WTC11 (cell line): Measurements from ENCODE around the gene CCAR1. TPM values are rescaled to one million over a fixed set of nuclear protein-coding genes. Genes with fewer than 3 reads are reported as not detected.

ENCODE experiments used
- ATAC-seq: fragments of 200-7000 bp; cut with Tn5 transposase; 2 replicates; pipeline ENCODE4 v1.10.0; 2021; ENCODE audit warnings: mild to moderate bottlenecking, moderate library complexity
- CTCF ChIA-PET: fragments of 300-600 bp; sonication (Branson Sonifier 250); formaldehyde crosslinking; loops from one replicate; lab custom pipeline; 2021; ENCODE audit warnings: antibody characterized with exemption; lab: Charles Lee
- POLR2A ChIA-PET: fragments of 350-600 bp; sonication (Branson Sonifier 250); formaldehyde crosslinking; loops from one replicate; lab custom pipeline; 2021; ENCODE audit warnings: antibody characterized with exemption; lab: Charles Lee
- DNase-seq: peaks from one replicate; pipeline ENCODE4 v3.0.0; 2021; ENCODE audit warnings: low spot score
- H3K27ac Mint-ChIP-seq: 2 replicates; pipeline ENCODE4 v1.8.0; 2021; ENCODE audit warnings: mixed read lengths
- H3K27me3 Mint-ChIP-seq: 2 replicates; pipeline ENCODE4 v1.8.0; 2021; ENCODE audit warnings: low read depth, mild to moderate bottlenecking, moderate library complexity, mixed read lengths
- H3K36me3 Mint-ChIP-seq: 2 replicates; pipeline ENCODE4 v1.8.0; 2021; ENCODE audit warnings: mixed read lengths
- H3K4me1 Mint-ChIP-seq: 2 replicates; pipeline ENCODE4 v1.8.0; 2022; ENCODE audit warnings: mixed read lengths
- H3K4me3 Mint-ChIP-seq: 2 replicates; pipeline ENCODE4 v1.8.0; 2021; ENCODE audit warnings: mild to moderate bottlenecking, moderate library complexity, mixed read lengths
- H3K9me3 Mint-ChIP-seq: 2 replicates; pipeline ENCODE4 v1.8.0; 2021; ENCODE audit warnings: mixed read lengths
- CBFB ChIP-seq: sonication (generic); formaldehyde crosslinking; IDR thresholded peaks from 2 replicates; pipeline ENCODE4 v1.8.1; 2022; ENCODE audit warnings: mild to moderate bottlenecking, low read depth, missing genetic modification reagents
- CREB1 ChIP-seq: sonication (generic); formaldehyde crosslinking; IDR thresholded peaks from 2 replicates; pipeline ENCODE4 v1.8.0; 2023; ENCODE audit warnings: mild to moderate bottlenecking, missing genetic modification reagents
- GTF2I ChIP-seq: fragments of 250-450 bp; sonication (Bioruptor Pico); conservative IDR thresholded peaks from 2 replicates; pipeline ENCODE4 v1.4.0; 2021; ENCODE audit warnings: mild to moderate bottlenecking
- IRF2 ChIP-seq: sonication (generic); formaldehyde crosslinking; IDR thresholded peaks from 2 replicates; pipeline ENCODE4 v1.8.0; 2022; ENCODE audit warnings: low read depth, missing genetic modification reagents, borderline replicate concordance
- JUN ChIP-seq: sonication (generic); formaldehyde crosslinking; IDR thresholded peaks from 2 replicates; pipeline ENCODE4 v1.8.0; 2023; ENCODE audit warnings: mild to moderate bottlenecking, missing genetic modification reagents
- KAT7 ChIP-seq: sonication (generic); formaldehyde crosslinking; IDR thresholded peaks from 2 replicates; pipeline ENCODE4 v1.8.1; 2023; ENCODE audit warnings: missing genetic modification reagents, mild to moderate bottlenecking, borderline replicate concordance
- MYBL2 ChIP-seq: sonication (generic); formaldehyde crosslinking; IDR thresholded peaks from 2 replicates; pipeline ENCODE4 v1.8.1; 2023; ENCODE audit warnings: mild to moderate bottlenecking, moderate library complexity, missing genetic modification reagents
- NFATC4 ChIP-seq: fragments of 250-450 bp; sonication (Bioruptor Pico); IDR thresholded peaks from 2 replicates; pipeline ENCODE4 v1.9.0; 2021; ENCODE audit warnings: mild to moderate bottlenecking
- RORB ChIP-seq: fragments of 250-450 bp; sonication (Bioruptor Pico); IDR thresholded peaks from 2 replicates; pipeline ENCODE4 v1.9.0; 2021; ENCODE audit warnings: mild to moderate bottlenecking
- SMAD4 ChIP-seq: sonication (generic); formaldehyde crosslinking; IDR thresholded peaks from 2 replicates; pipeline ENCODE4 v1.8.0; 2022; ENCODE audit warnings: mild to moderate bottlenecking, missing genetic modification reagents
- TCF7 ChIP-seq: sonication (generic); formaldehyde crosslinking; IDR thresholded peaks from 2 replicates; pipeline ENCODE4 v1.8.0; 2022; ENCODE audit warnings: mild to moderate bottlenecking, low read depth, missing genetic modification reagents, moderate library complexity
- TP53 ChIP-seq: sonication (generic); formaldehyde crosslinking; IDR thresholded peaks from 2 replicates; pipeline ENCODE4 v1.8.1; 2023; ENCODE audit warnings: mild to moderate bottlenecking, missing genetic modification reagents
- ZNF121 ChIP-seq: sonication (generic); formaldehyde crosslinking; IDR thresholded peaks from 2 replicates; pipeline ENCODE4 v1.8.0; 2023; ENCODE audit warnings: missing genetic modification reagents
- ZNF138 ChIP-seq: sonication (generic); formaldehyde crosslinking; conservative IDR thresholded peaks from 2 replicates; pipeline ENCODE4 v1.8.1; 2022; ENCODE audit warnings: mild to moderate bottlenecking, moderate library complexity, missing genetic modification reagents
- ZNF232 ChIP-seq: sonication (generic); formaldehyde crosslinking; IDR thresholded peaks from 2 replicates; pipeline ENCODE4 v1.8.0; 2022; ENCODE audit warnings: mild to moderate bottlenecking, missing genetic modification reagents
- ZNF263 ChIP-seq: sonication (generic); formaldehyde crosslinking; IDR thresholded peaks from 2 replicates; pipeline ENCODE4 v1.8.1; 2022; ENCODE audit warnings: low read depth, mild to moderate bottlenecking, moderate library complexity, missing genetic modification reagents
- ZNF416 ChIP-seq: fragments of 250-450 bp; sonication (Bioruptor Pico); IDR thresholded peaks from 2 replicates; pipeline ENCODE4 v1.9.0; 2021; ENCODE audit warnings: mild to moderate bottlenecking, inconsistent platforms
- ZNF671 ChIP-seq: fragments of 250-450 bp; sonication (Bioruptor Pico); IDR thresholded peaks from 2 replicates; pipeline ENCODE4 v1.8.0; 2021; ENCODE audit warnings: mild to moderate bottlenecking
- total RNA-seq: library from RNA; stranded (reverse); gene quantifications from 3 replicates; pipeline ENCODE4 v1.2.3, GENCODE V29; 2021
- TF ChIP-seq, protein P1 (sequence below): sonication (generic); formaldehyde crosslinking; IDR thresholded peaks from 2 replicates; pipeline ENCODE4 v1.8.0; 2023; ENCODE audit warnings: missing genetic modification reagents
- TF ChIP-seq, protein P2 (sequence below): sonication (generic); formaldehyde crosslinking; IDR thresholded peaks from 2 replicates; pipeline ENCODE4 v1.8.1; 2023; ENCODE audit warnings: mild to moderate bottlenecking, missing genetic modification reagents, moderate library complexity
- TF ChIP-seq, protein P3 (sequence below): sonication (generic); formaldehyde crosslinking; IDR thresholded peaks from 2 replicates; pipeline ENCODE4 v1.8.1; 2022; ENCODE audit warnings: mild to moderate bottlenecking, moderate library complexity, missing genetic modification reagents
- TF ChIP-seq, protein P4 (sequence below): sonication (generic); formaldehyde crosslinking; IDR thresholded peaks from 2 replicates; pipeline ENCODE4 v1.8.0; 2023; ENCODE audit warnings: missing genetic modification reagents, mild to moderate bottlenecking, borderline replicate concordance
- TF ChIP-seq, protein P5 (sequence below): sonication (generic); formaldehyde crosslinking; IDR thresholded peaks from 2 replicates; pipeline ENCODE4 v1.8.0; 2023; ENCODE audit warnings: mild to moderate bottlenecking, missing genetic modification reagents

The CCAR1 gene
- total RNA-seq, 1 experiment from 2014 or later: 95.4 TPM

DNA sequence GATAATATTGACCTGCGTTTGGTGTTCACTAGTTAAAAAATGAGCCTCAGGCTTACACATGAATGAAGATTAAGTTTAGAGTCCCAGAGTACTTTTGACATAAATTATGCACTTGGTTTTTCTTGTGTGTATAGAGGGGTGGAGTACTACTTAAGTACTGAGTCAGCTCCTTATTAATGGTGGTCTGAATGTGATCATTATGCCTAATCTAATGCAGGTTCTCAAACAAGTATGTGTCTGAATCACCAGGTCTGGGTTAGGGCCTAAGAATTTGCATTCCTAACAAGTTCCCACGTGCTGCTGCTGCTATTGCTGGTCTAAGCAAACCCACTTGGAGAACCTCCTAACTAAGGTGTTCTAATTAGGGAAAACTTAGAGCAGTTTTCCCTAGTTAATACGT lies 75.6 kb downstream of the CCAR1 start (continued):
- no peak for TF ChIP-seq TP53 (CRISPR knock-in tag)
- no peak for TF ChIP-seq JUN (CRISPR knock-in tag)
- TF ChIP-seq, protein P1, sequence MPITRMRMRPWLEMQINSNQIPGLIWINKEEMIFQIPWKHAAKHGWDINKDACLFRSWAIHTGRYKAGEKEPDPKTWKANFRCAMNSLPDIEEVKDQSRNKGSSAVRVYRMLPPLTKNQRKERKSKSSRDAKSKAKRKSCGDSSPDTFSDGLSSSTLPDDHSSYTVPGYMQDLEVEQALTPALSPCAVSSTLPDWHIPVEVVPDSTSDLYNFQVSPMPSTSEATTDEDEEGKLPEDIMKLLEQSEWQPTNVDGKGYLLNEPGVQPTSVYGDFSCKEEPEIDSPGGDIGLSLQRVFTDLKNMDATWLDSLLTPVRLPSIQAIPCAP (CRISPR knock-in tag): no peak
- TF ChIP-seq ZNF416: no peak
- TF ChIP-seq GTF2I (CRISPR knock-in tag): no peak
- TF ChIP-seq, all 79 proteins: peak for 0

DNA sequence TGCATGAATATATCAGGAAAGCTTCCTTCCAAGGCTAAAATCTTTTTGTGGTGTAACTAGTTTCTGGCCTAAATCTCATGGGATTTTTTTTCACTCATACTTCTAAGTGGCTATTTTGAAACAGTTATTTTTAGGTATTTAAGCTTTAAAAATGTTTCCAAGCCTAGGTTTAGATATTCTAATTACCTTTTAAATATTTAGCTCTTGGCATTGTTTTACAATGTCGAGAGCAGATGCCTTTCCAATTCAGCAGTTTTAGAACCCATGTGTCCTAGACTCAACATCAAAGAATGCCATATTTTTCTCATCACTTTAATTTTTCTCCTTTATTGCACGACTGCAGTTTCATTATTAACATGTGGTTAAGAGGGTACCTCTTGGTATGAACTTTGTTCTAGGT lies 79.2 kb downstream of the CCAR1 start:
- Mint-ChIP-seq H3K27ac (no peak overlapping the region), H3K27me3 (no peaks in the 10 kb centered on the region), H3K4me1 (no peaks in the 10 kb centered on the region), H3K36me3 (peaks cover 14% of the 10 kb centered on the region), H3K4me3 (no peak overlapping the region), H3K9me3 (no peaks in the 10 kb centered on the region)
- no peak for TF ChIP-seq CREB1 (CRISPR knock-in tag)
- TF ChIP-seq, protein P2, sequence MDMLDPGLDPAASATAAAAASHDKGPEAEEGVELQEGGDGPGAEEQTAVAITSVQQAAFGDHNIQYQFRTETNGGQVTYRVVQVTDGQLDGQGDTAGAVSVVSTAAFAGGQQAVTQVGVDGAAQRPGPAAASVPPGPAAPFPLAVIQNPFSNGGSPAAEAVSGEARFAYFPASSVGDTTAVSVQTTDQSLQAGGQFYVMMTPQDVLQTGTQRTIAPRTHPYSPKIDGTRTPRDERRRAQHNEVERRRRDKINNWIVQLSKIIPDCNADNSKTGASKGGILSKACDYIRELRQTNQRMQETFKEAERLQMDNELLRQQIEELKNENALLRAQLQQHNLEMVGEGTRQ (CRISPR knock-in tag): no peak
- TF ChIP-seq ZNF671 (CRISPR knock-in tag): no peak
- no peak for TF ChIP-seq GTF2I (CRISPR knock-in tag)
- no peak for TF ChIP-seq IRF2 (CRISPR knock-in tag)
- no peak for TF ChIP-seq CBFB (CRISPR knock-in tag)
- no peak for ATAC-seq
- POLR2A ChIA-PET: no interaction called here
- no peak for DNase-seq
- CTCF ChIA-PET: interaction anchor here (1.2 to 1.4 kb wide), 2 partner anchors 27 to 28 kb away, joined by 3 read pairs; partner anchors contain the start of gene STOX1

DNA sequence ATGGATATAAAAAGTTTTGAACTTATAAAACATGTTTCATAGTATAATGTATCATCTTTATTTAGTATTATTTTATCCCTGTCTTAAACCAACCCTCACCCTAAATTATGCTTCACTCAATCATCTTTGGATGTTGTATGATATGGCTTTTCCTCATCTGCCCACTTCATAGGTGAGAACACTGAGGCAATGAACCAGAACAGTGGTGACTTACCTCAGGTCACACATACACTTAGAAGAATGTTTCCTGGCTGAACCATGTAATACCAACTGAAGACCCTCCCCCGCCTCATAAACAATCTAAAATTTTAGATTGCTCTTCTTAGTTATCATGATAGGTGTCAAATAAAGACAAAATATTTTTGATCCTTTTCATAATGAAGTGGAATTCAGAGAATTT lies 83.7 kb downstream of the CCAR1 start:
- H3K4me3 Mint-ChIP-seq: no peak overlapping the region
- DNase-seq: no peak
- no peak for ATAC-seq
- POLR2A ChIA-PET: interaction anchor here (0.7 kb wide), 1 partner anchor 400 kb away, joined by 4 read pairs; no protein-coding TSS in a partner anchor
- H3K36me3 Mint-ChIP-seq: no peaks in the 10 kb centered on the region
- H3K27me3 Mint-ChIP-seq: no peaks in the 10 kb centered on the region
- no peaks in the 10 kb centered on the region for H3K4me1 Mint-ChIP-seq
- CTCF ChIA-PET: interaction anchor here (0.7 to 1.8 kb wide), 2 partner anchors 34 to 93 kb away, joined by 5 read pairs; no protein-coding TSS in a partner anchor
- no peak overlapping the region for H3K27ac Mint-ChIP-seq
- no peak for TF ChIP-seq MYBL2
- TF ChIP-seq CREB1 (CRISPR knock-in tag): no peak
- no peak for TF ChIP-seq RORB (CRISPR knock-in tag)
- no peak for TF ChIP-seq ZNF232 (CRISPR knock-in tag)
- no peak for TF ChIP-seq ZNF121 (CRISPR knock-in tag)
- no peak for TF ChIP-seq KAT7 (CRISPR knock-in tag)
- TF ChIP-seq, protein P3, sequence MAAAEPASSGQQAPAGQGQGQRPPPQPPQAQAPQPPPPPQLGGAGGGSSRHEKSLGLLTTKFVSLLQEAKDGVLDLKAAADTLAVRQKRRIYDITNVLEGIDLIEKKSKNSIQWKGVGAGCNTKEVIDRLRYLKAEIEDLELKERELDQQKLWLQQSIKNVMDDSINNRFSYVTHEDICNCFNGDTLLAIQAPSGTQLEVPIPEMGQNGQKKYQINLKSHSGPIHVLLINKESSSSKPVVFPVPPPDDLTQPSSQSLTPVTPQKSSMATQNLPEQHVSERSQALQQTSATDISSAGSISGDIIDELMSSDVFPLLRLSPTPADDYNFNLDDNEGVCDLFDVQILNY (CRISPR knock-in tag): no peak
- TF ChIP-seq, protein P4, sequence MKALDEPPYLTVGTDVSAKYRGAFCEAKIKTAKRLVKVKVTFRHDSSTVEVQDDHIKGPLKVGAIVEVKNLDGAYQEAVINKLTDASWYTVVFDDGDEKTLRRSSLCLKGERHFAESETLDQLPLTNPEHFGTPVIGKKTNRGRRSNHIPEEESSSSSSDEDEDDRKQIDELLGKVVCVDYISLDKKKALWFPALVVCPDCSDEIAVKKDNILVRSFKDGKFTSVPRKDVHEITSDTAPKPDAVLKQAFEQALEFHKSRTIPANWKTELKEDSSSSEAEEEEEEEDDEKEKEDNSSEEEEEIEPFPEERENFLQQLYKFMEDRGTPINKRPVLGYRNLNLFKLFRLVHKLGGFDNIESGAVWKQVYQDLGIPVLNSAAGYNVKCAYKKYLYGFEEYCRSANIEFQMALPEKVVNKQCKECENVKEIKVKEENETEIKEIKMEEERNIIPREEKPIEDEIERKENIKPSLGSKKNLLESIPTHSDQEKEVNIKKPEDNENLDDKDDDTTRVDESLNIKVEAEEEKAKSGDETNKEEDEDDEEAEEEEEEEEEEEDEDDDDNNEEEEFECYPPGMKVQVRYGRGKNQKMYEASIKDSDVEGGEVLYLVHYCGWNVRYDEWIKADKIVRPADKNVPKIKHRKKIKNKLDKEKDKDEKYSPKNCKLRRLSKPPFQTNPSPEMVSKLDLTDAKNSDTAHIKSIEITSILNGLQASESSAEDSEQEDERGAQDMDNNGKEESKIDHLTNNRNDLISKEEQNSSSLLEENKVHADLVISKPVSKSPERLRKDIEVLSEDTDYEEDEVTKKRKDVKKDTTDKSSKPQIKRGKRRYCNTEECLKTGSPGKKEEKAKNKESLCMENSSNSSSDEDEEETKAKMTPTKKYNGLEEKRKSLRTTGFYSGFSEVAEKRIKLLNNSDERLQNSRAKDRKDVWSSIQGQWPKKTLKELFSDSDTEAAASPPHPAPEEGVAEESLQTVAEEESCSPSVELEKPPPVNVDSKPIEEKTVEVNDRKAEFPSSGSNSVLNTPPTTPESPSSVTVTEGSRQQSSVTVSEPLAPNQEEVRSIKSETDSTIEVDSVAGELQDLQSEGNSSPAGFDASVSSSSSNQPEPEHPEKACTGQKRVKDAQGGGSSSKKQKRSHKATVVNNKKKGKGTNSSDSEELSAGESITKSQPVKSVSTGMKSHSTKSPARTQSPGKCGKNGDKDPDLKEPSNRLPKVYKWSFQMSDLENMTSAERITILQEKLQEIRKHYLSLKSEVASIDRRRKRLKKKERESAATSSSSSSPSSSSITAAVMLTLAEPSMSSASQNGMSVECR (CRISPR knock-in tag): no peak
- no peak for TF ChIP-seq TCF7
- TF ChIP-seq, protein P5, sequence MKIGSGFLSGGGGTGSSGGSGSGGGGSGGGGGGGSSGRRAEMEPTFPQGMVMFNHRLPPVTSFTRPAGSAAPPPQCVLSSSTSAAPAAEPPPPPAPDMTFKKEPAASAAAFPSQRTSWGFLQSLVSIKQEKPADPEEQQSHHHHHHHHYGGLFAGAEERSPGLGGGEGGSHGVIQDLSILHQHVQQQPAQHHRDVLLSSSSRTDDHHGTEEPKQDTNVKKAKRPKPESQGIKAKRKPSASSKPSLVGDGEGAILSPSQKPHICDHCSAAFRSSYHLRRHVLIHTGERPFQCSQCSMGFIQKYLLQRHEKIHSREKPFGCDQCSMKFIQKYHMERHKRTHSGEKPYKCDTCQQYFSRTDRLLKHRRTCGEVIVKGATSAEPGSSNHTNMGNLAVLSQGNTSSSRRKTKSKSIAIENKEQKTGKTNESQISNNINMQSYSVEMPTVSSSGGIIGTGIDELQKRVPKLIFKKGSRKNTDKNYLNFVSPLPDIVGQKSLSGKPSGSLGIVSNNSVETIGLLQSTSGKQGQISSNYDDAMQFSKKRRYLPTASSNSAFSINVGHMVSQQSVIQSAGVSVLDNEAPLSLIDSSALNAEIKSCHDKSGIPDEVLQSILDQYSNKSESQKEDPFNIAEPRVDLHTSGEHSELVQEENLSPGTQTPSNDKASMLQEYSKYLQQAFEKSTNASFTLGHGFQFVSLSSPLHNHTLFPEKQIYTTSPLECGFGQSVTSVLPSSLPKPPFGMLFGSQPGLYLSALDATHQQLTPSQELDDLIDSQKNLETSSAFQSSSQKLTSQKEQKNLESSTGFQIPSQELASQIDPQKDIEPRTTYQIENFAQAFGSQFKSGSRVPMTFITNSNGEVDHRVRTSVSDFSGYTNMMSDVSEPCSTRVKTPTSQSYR (CRISPR knock-in tag): no peak
- TF ChIP-seq ZNF263: no peak
- TF ChIP-seq IRF2 (CRISPR knock-in tag): no peak
- TF ChIP-seq ZNF138 (CRISPR knock-in tag): no peak
- no peak for TF ChIP-seq NFATC4 (CRISPR knock-in tag)
- no peak for TF ChIP-seq SMAD4 (CRISPR knock-in tag)
- no peaks in the 10 kb centered on the region for H3K9me3 Mint-ChIP-seq
